Upper lobe of left lung (tissue), 6 donors: ENCODE measurements around the gene MRPL51. TPM values are rescaled to one million over a fixed set of nuclear protein-coding genes. Genes with fewer than 3 reads are reported as not detected.
"Not testable (repeated sequence)": the region's sequence is repeated elsewhere in the genome, so short reads cannot be mapped to it uniquely, and the experiment has no call there.

Experiments used
- ATAC-seq, 2 donors: fragments of 200-7000 bp; cut with Tn5 transposase; one replicate each; pipeline ENCODE4 v1.9.1; 2022; ENCODE audit warnings: mild to moderate bottlenecking in 2 of 2, moderate library complexity in 2 of 2; ENCODE audit not compliant: low FRiP score in 2 of 2
- DNase-seq, 2 donors: peaks; one replicate each; pipeline ENCODE4 v3.0.0-alpha.2; 2019 to 2020
- H3K27ac ChIP-seq, 4 donors: fragments of 200-600 bp; sonication (generic); one replicate each; pipeline ENCODE4 v1.5.1; 2016 to 2019
- H3K27me3 ChIP-seq, 4 donors: fragments of 200-600 bp; sonication (generic); one replicate each; pipeline ENCODE4 v1.5.1; 2017 to 2019
- H3K36me3 ChIP-seq, 4 donors: fragments of 200-600 bp; sonication (generic); one replicate each; pipeline ENCODE4 v1.5.1; 2016 to 2019
- H3K4me1 ChIP-seq, 4 donors: fragments of 200-600 bp; sonication (generic); one replicate each; pipeline ENCODE4 v1.5.1; 2018 to 2019
- H3K4me3 ChIP-seq, 4 donors: fragments of 200-600 bp; sonication (generic); one replicate each; pipeline ENCODE4 v1.5.1; 2017 to 2019; ENCODE audit warnings: mild to moderate bottlenecking in 2 of 4, moderate library complexity in 1 of 4
- H3K9me3 ChIP-seq, 4 donors: fragments of 200-600 bp; sonication (generic); one replicate each; pipeline ENCODE4 v1.5.1; 2018 to 2019
- CTCF ChIP-seq, 6 experiments: fragments of 450-650 bp in 4 of 6; fragments of 200-600 bp in 2 of 6; sonication (generic) in 2 of 6; IDR thresholded peaks; one replicate each; pipeline ENCODE4 v1.5.1; 2016 to 2019; ENCODE audit warnings: antibody characterized with exemption in 6 of 6
- EP300 ChIP-seq, 4 donors: sonication (generic); formaldehyde crosslinking; IDR thresholded peaks; one replicate each; pipeline ENCODE4 v1.5.1; 2017; ENCODE audit warnings: antibody characterized with exemption in 4 of 4, control low read depth in 2 of 4
- POLR2A ChIP-seq, 4 donors: fragments of 450-650 bp; IDR thresholded peaks; one replicate each; pipeline ENCODE4 v1.5.1; 2016 to 2017; ENCODE audit warnings: antibody characterized with exemption in 4 of 4, mild to moderate bottlenecking in 2 of 4
- POLR2AphosphoS5 ChIP-seq, 2 donors: sonication (generic); formaldehyde crosslinking; IDR thresholded peaks; one replicate each; pipeline ENCODE4 v1.5.1; 2017; ENCODE audit warnings: antibody characterized with exemption in 2 of 2
- WGBS, 2 donors: methylation state at CpG; one replicate each; pipeline ENCODE4 v1.1.5; 2017 to 2018; 5-methylcytosine and 5-hydroxymethylcytosine counted together
- total RNA-seq, 6 donors: library from RNA; depleted of rRNA in 4 of 6; stranded (reverse); fragments of >200 nt in 4 of 6; gene quantifications; one replicate each; pipeline versions ENCODE4 v1.1.0 to v1.2.1, GENCODE V29; 2016 to 2021
- donor health status: DM: no; HTN: no; CAD: no; lungs with moderate emphysema.
- donor health status: DM: no; HTN: yes; CAD: no; lungs with severe emphysema.

Gene MRPL51
- total RNA-seq, 6 donors from 2014 or later, result 40.1 to 125 (median 67.2) TPM

GRCh38 chr12:6476489-6476888, 16.6 kb downstream of the MRPL51 start:
- Histone ChIP-seq H3K9me3 (no peaks in the 10 kb centered on the region), H3K27ac (no peak overlapping the region), H3K36me3 (no peaks in the 10 kb centered on the region), H3K4me1 (peaks cover 0 to 1% (median under 1%) of the 10 kb centered on the region in 4 donors), H3K4me3 (no peak overlapping the region), H3K27me3 (no peaks in the 10 kb centered on the region)
- WGBS, 2 donors, result 42 to 60% methylated on average over 3 of the region's 3 CpGs
- DNase-seq, result no peak
- TF ChIP-seq POLR2AphosphoS5 (IDR thresholded peaks at IDR 0.05) (no peak), EP300 (IDR thresholded peaks at IDR 0.05) (no peak), POLR2A (IDR thresholded peaks at IDR 0.05) (no peak), CTCF (IDR thresholded peaks at IDR 0.05) (no peak)
- no peak for ATAC-seq

DNA sequence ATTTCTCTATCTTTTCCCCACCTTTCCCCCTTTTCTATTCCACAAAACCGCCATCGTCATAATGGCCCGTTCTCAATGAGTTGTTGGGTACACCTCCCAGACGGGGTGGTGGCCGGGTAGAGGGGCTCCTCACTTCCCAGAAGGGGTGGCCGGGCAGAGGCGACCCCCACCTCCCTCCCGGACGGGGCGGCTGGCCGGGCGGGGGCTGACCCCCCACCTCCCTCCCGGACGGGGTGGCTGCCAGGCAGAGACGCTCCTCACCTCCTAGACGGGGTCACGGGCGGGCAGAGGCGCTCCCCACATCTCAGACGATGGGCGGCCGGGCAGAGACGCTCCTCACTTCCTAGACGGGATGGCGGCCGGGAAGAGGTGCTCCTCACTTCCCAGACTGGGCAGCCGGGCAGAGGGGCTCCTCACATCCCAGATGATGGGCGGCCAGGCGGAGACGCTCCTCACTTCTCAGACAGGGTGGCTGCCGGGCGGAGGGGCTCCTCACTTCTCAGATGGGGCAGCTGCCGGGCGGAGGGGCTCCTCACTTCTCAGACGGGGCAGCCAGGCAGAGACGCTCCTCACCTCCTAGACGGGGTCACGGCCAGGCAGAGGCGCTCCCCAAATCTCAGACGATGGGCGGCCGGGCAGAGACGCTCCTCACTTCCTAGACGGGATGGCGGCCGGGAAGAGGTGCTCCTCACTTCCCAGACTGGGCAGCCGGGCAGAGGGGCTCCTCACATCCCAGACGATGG, 17.7 kb downstream of the MRPL51 start:
- not testable (repeated sequence) for H3K4me3 ChIP-seq, H3K27me3 ChIP-seq, H3K27ac ChIP-seq, H3K9me3 ChIP-seq, ATAC-seq, H3K36me3 ChIP-seq, H3K4me1 ChIP-seq
- DNase-seq, result peak in 1 of 2 donors; percentile 77
- 91 to 94% methylated on average over 20 to 39 of the region's 48 CpGs for WGBS, 2 donors

DNA sequence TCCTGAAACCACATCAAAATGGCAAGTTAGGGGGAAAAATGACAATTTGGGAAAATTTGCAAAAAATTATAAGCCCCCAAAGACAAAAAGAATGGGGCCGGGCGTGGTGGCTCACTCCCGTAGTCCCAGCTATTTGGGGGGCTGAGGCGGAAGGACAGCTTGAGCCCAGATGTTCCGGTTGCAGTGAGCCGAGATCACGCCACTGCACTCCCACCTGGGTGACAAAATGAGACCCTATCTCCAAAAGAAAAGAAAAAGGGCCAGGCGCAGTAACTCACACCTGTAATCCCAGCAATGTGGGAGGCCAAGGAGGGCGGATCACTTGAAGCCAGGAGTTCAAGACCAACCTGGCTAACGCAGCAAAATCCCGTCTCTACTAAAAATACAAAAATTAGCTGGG, 20.6 kb downstream of the MRPL51 start:
- no peak overlapping the region for H3K4me3 ChIP-seq
- no peak overlapping the region for H3K27ac ChIP-seq
- H3K36me3 ChIP-seq, result no peaks in the 10 kb centered on the region
- H3K9me3 ChIP-seq, result no peaks in the 10 kb centered on the region
- 88 to 93% methylated on average over 11 of the region's 11 CpGs for WGBS, 2 donors
- no peak for ATAC-seq
- no peak for DNase-seq
- TF ChIP-seq POLR2AphosphoS5 (IDR thresholded peaks at IDR 0.05), result no peak
- no peaks in the 10 kb centered on the region for H3K27me3 ChIP-seq
- H3K4me1 ChIP-seq, result peaks cover 13 to 32% (median 20%) of the 10 kb centered on the region in 4 donors

DNA sequence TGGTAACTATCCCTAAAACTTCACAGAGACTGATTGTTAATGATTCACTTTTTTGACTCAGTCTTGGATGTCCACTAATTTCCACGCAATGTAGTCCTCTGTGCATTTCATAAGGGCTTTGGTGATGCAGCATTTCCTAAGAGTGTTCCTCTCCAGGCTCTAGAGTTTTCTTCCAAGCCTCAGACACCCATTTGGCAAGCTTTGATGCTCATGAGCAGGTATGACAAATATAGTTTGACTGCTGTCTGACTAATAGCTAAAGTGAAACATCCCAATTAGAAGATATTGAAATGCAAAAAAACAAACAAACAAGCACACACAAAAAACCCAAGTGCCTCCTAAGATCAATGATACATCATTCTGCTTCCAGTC, 21.1 kb downstream of the MRPL51 start:
- WGBS, 2 donors, result 71 to 92% methylated on average over 1 of the region's 1 CpG
- H3K9me3 ChIP-seq, result no peaks in the 10 kb centered on the region
- H3K36me3 ChIP-seq, result no peaks in the 10 kb centered on the region
- peaks cover 13 to 32% (median 20%) of the 10 kb centered on the region in 4 donors for H3K4me1 ChIP-seq
- H3K27ac ChIP-seq, result no peak overlapping the region
- no peak overlapping the region for H3K4me3 ChIP-seq
- H3K27me3 ChIP-seq, result no peaks in the 10 kb centered on the region
- DNase-seq (no peak), ATAC-seq (no peak)
- TF ChIP-seq POLR2AphosphoS5 (IDR thresholded peaks at IDR 0.05) (no peak), CTCF (IDR thresholded peaks at IDR 0.05) (no peak), POLR2A (IDR thresholded peaks at IDR 0.05) (no peak), EP300 (IDR thresholded peaks at IDR 0.05) (no peak)

- Histone ChIP-seq H3K4me3 (peak within 1 kb of the TSS; percentile 48 to 76 (median 58)), H3K27me3 (no peaks in the 10 kb centered on the region), H3K9me3 (no peaks in the 10 kb centered on the region), H3K36me3 (peaks cover 0 to 10% (median 1%) of the 10 kb centered on the region in 4 donors), H3K27ac (peak within 1 kb of the TSS; percentile 77 to 95 (median 90)), H3K4me1 (peaks cover 13 to 35% (median 20%) of the 10 kb centered on the region in 4 donors)
- WGBS, 2 donors, result 0 to 1% methylated on average over 2 to 42 of the region's 69 CpGs
- DNase-seq (peak; percentile 97 to 99), ATAC-seq (peak; percentile 98 to 99)
- TF ChIP-seq CTCF (IDR thresholded peaks at IDR 0.05) (peak in 4 of 6 experiments; percentile 26 to 53 (median 40)), POLR2A (IDR thresholded peaks at IDR 0.05) (peak; percentile 82 to 100 (median 98)), EP300 (IDR thresholded peaks at IDR 0.05) (peak in 1 of 4 donors; percentile 37), POLR2AphosphoS5 (IDR thresholded peaks at IDR 0.05) (peak; percentile 97 to 100)
These were observed 22.5 kb downstream of the MRPL51 start, which contains the start of gene VAMP1 for GRCh38 chr12:6470375-6471163. Gene VAMP1 (minus strand): TSS chr12:6470677. CDS start chr12:6470531, 146 bp downstream.
